ENCODE data around the gene RTL3. TPM values are rescaled to one million over a fixed set of nuclear protein-coding genes. Genes with fewer than 3 reads are reported as not detected.

Gene RTL3, protein sequence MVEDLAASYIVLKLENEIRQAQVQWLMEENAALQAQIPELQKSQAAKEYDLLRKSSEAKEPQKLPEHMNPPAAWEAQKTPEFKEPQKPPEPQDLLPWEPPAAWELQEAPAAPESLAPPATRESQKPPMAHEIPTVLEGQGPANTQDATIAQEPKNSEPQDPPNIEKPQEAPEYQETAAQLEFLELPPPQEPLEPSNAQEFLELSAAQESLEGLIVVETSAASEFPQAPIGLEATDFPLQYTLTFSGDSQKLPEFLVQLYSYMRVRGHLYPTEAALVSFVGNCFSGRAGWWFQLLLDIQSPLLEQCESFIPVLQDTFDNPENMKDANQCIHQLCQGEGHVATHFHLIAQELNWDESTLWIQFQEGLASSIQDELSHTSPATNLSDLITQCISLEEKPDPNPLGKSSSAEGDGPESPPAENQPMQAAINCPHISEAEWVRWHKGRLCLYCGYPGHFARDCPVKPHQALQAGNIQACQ
- total RNA-seq: 2.8 TPM in 1 of 2 replicates, not detected in the other

DNA sequence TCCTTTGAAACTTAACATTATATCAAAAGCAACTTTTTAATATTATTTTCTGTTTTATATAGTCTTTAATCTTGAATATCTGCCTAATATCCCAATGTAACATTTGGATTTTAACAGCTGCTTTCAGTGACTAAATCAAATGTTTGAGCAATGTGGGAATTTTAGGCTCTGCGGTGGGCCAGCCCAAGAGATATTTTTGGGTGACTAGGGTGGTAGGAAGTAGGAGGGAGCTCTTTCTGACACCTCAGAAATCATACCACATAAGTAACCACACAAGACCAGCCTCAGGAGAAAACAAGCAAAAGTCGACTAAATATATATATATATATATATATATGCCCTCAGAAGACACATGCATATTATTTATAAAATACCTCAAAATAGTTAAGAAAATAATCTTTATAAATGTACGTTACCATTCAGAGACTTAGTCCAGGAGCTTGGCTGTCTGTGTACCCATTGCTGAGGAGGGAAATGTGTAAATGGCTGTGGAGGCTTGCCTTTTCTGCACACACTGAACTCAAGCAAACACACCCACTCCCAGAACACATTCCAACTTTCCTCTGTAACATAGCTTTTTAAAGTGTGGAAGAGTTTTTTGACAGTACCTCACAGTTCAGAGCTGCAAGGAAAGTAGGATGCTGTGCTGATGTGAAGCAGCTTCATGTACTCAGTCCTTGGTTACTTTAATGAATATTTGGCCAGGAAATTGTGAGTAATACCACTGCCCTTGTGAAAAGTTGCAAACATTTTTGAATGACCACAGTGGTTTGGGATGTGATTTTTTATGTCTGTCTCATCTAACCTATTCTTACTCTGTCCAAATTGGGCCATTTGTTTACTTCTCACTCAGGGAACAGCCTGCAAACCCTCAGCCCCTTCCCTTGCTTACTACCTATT is at the start of gene RTL3:
TSS of gene RTL3 (minus strand) at position 484 of the 900 bp plus-strand sequence. CDS start 908 bp downstream, outside the sequence.

Other genes with a start within 250 kb of the RTL3 start
- 0.63 and 1.8 TPM in 2 replicates for gene LPAR4, start 88.4 kb upstream of the RTL3 start, total RNA-seq

All from mesangial cell (primary cell).